Pulmonary artery endothelial cell (primary cell): ENCODE results near the gene CERS6. TPM values are rescaled to one million over a fixed set of nuclear protein-coding genes. Genes with fewer than 3 reads are reported as not detected.

Experiments
- DNase-seq: peaks from one replicate; pipeline ENCODE4 v3.0.0-alpha.2; 2011; ENCODE audit warnings: low read depth, low spot score
- total RNA-seq: library from RNA; depleted of rRNA; stranded (reverse); fragments of >200 nt; gene quantifications from 2 replicates; pipeline ENCODE4 v1.2.3, GENCODE V29; 2014

The CERS6 gene
- total RNA-seq, 1 donor from 2014 or later, result 8.0 TPM

- DNase-seq, result no peak
Observed at GRCh38 chr2:168565512-168565911, 109.4 kb downstream of the CERS6 start.

- DNase-seq, result no peak
Observed at GRCh38 chr2:168566974-168567665, 111.0 kb downstream of the CERS6 start.

- no peak for DNase-seq
Observed at GRCh38 chr2:168567836-168568235, 111.8 kb downstream of the CERS6 start.

- DNase-seq, result no peak
Observed at GRCh38 chr2:168568476-168569267, 112.6 kb downstream of the CERS6 start.

- no peak for DNase-seq
Observed at GRCh38 chr2:168571061-168571460, 115.0 kb downstream of the CERS6 start.

- no peak for DNase-seq
Observed at GRCh38 chr2:168573128-168573903, 117.2 kb downstream of the CERS6 start.

GRCh38 chr2:168574856-168575630 is 119.0 kb downstream of the CERS6 start:
- no peak for DNase-seq

- no peak for DNase-seq
Observed at GRCh38 chr2:168577885-168578284, 121.8 kb downstream of the CERS6 start.

GRCh38 chr2:168583064-168583709 is 127.1 kb downstream of the CERS6 start:
- DNase-seq, result no peak

- no peak for DNase-seq
Observed at GRCh38 chr2:168583710-168584521, 127.8 kb downstream of the CERS6 start.

- DNase-seq, result no peak
Observed at GRCh38 chr2:168584911-168585310, 128.8 kb downstream of the CERS6 start.

- no peak for DNase-seq
Observed at GRCh38 chr2:168585700-168586099, 129.6 kb downstream of the CERS6 start.

- no peak for DNase-seq
Observed at GRCh38 chr2:168587307-168587706, 131.2 kb downstream of the CERS6 start.

- no peak for DNase-seq
Observed at GRCh38 chr2:168589236-168590211, 133.5 kb downstream of the CERS6 start.

- DNase-seq, result no peak
Observed at GRCh38 chr2:168592181-168592831, 136.2 kb downstream of the CERS6 start.

- no peak for DNase-seq
Observed at GRCh38 chr2:168593713-168594112, 137.6 kb downstream of the CERS6 start.

GRCh38 chr2:168594778-168595177 is 138.7 kb downstream of the CERS6 start:
- no peak for DNase-seq
